ENCODE data around the gene SPINK14. TPM values are rescaled to one million over a fixed set of nuclear protein-coding genes. Genes with fewer than 3 reads are reported as not detected.

The SPINK14 gene
- total RNA-seq, 1 donor from 2014 or later = not detected

DNA sequence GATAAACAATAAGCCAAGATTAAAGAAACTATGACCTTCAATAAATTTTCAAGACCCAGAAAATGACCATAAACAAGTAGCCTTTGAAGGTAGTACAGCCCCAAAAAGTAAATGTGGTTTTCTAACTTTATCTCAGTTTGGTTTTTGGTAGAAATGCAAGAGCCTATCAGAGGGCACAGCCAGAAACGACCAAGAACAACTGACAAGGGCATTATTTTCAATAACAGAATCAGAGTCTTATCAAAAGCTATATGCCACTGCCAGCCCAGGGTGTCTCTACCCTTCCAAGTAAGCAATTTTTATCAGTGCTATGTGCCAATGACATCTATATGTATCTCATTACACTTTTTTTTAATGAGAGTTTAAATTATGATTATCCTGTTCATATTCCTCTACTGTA lies 22.7 kb downstream of the SPINK14 start:
- DNase-seq (ENCODE audit: low spot score in 2 of 2) = no peak
- no peak for FAIRE-seq

DNA sequence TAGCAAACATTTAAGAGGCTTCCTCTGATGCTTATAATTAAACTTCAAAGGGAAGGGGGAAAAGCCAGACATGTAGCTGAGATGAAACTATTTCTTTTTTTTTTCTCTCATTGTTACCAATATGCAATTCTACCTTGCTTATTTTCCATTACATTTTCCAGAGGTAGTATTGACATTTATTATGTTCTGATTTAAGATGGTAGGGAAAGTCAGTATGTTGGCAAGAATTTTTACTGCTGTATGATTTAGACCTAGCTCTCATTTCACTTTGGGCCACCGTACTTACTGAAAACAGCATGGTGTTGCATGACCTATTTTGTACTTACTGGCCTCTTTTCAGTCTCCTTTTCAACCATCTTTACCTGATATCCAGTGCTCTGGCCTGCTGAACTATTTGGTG lies 24.9 kb downstream of the SPINK14 start:
- FAIRE-seq (no peak), DNase-seq (ENCODE audit: low spot score in 2 of 2) (no peak)

DNA sequence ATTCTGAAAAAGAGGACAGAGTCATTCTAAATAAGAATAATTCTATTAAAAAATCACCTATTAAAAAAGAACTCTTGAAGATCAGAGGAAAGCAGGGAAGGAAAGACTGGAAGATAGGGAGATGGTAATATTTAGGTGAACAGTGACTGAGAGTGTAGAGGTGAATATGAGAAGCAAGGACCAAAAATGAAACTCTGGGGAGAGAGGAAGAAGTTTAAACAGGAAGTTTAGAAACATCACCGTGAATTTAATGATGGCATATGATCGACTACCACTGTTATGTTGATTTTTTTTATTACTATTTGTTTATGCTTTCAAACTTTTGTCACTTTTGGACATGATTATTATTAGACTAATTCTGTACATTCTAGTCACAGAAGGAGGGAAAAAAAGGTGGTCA lies 32.8 kb downstream of the SPINK14 start:
- FAIRE-seq = no peak
- DNase-seq (ENCODE audit: low spot score in 2 of 2) = no peak

DNA sequence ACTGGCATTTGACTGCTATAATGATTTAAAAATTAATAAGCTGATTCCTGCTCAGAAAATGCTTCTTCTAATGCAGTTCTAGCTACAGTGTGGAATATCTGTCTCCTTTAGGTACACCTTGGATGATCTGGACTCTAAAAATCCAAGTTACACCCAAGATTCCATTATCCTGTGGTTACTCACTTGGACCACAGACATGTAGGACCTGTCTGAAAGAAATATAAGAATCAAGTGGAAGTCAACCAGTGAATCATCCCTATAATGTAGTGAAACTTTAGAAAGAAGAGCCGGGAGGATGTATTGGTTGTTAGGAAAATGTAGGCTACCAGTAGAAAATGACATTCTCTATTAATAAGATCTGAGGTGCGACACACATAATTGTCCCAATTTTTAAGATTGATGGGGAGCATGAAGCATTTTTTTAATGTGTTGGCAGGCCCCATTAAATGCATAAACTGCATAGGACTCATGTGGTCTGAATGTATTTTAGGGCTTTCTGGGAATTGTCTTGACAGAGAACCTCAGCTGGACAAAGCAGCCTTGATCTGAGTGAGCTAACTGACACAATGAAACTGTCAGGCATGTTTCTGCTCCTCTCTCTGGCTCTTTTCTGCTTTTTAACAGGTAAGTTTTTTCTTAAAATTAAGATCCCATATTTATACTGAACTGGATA lies 34.3 kb downstream of the SPINK14 start, which contains the start of gene SPINK6:
Gene SPINK6, plus strand, starts transcription at position 512 of the 673 bp plus-strand sequence. Its CDS starts 55 bp downstream, at position 567.
- DNase-seq (ENCODE audit: low spot score in 2 of 2) (no peak), FAIRE-seq (no peak)

DNA sequence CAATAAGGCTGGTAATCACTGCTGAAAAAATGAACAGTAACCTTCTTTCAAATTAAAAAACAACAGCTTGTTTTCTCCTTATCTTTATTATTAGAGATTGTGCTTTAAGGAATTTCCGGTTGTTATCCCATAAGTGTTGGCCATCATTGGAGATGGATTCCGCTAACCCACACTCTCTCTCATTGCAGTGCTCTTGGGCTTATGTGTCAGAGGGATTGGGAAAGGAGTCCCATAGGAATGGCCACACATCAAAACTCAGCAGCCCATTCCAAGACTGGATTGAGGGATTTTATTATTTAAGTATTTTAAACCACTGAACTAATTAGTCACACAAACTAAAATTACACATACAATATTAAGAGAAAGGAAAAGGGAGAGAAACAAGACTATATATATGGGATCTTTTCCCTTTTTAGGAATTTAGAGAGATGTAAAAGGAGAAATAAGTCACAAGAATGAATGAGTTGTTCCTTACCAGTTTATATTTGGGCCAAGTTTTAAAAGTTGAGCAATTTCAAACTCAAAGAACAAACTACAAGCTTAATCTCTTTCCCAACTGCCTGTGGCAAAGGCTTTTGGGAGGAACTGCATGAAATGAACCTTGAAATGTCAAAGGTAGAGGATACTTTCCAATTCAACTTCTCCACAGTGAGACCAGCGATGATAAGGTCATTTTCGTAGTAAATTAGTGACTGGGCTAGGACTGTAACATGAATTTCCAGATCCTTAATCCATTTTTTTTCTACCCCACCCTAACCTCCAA lies 36.9 kb downstream of the SPINK14 start:
- FAIRE-seq (no peak), DNase-seq (ENCODE audit: low spot score in 2 of 2) (no peak)

DNA sequence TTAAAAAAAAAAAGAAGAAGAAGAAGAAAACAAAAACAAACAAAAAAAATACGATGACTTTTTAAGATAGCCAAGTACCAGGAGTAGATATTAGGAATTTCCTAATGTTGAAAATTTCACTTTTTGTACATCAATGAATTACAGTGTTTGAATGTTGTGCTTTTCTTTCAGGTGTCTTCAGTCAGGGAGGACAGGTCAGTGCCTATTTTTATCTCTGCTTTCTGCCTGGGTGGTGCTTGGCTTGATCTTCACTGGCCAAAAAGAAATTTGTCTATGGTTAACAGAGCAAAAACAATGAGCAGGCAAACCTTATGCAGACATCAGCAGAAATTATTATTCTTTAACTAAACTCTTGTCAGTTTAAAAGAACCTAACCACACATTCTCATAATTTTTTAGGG lies 37.5 kb downstream of the SPINK14 start:
- FAIRE-seq (no peak), DNase-seq (ENCODE audit: low spot score in 2 of 2) (no peak)

DNA sequence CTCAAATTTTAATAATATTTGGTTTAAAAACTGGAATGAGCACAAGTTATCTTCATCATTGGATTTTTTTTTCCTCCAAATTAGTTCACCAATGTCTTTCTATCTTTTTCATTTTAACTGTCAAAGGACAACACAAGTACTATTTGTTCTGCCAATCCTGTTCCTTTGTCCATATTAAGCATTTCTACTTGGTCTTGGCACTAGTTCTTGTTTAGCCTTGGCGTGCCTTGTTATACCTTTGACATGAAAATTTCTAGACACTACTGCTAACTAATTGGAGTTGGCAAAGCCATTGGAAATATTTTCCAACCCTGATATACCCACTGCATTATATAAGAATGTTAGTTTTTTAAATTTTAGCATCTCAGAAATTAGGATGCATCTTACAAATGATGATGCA lies 38.3 kb downstream of the SPINK14 start:
- FAIRE-seq (no peak), DNase-seq (ENCODE audit: low spot score in 2 of 2) (no peak)

DNA sequence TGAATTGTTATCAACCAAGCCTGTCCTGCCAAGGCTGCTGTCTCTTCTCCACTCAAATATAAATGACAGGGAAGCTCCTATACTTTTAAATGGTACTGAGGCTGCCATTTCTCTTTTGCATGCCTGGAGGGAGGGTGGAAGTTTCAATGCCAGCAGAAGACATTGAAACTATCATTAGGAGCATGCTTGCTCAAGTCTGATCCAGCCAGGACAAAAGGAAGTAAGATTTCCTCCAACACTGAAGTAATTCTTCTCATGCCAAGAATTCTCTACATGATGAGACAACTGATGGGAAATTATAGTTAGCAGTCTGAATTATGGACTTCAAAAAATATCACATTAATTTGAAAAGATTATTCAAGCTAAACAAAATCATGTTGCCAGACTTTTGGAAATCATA lies 39.9 kb downstream of the SPINK14 start:
- FAIRE-seq = peak; percentile 6
- no peak for DNase-seq (ENCODE audit: low spot score in 2 of 2)

DNA sequence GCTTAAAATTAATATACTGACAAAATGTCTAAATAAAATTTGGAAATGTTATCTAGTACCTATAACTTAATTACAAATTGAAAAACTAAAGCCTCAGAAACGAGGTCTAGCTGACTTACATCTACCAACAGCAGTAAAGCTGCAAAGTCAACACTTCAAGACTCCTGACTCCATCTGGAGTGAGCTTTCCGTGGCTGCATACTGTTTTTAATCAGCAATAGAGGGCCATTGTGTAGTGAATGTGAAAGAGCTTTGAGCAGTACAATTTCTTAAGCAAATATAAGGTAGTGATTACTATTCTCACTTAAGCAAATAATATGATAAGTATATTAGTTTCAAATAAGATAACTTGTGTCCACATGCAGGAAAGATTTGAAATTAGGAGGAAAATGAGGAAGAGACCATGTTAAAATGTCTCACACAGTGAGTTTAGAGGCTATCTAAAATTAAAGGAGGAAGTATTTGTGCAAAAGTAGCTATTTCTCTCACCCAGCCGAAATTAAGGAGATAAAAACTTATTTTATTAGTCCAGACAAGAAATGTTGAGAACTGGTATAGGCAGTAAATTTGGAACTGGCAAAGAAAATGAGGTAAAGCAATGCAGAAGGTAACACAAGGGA lies 40.9 kb downstream of the SPINK14 start:
- no peak for FAIRE-seq
- no peak for DNase-seq (ENCODE audit: low spot score in 2 of 2)

DNA sequence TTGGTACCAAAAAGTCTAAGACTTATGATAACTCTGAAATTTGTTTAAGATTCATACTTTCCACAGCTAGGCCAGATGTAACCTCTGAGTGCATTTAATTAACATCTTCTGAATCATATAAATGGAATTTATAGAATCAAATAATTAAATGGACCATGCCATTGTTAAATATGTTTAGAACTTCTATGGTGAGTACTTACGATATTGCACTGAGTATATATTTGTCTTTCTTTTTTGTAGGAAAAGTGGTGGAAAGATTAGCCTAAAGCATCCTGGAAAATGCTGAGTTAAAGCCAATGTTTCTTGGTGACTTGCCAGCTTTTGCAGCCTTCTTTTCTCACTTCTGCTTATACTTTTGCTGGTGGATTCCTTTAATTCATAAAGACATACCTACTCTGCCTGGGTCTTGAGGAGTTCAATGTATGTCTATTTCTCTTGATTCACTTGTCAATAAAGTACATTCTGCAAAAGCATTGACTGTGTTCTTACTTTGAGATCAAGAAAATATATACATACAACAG lies 46.4 kb downstream of the SPINK14 start:
- FAIRE-seq = no peak
- DNase-seq (ENCODE audit: low spot score in 2 of 2) = no peak

DNA sequence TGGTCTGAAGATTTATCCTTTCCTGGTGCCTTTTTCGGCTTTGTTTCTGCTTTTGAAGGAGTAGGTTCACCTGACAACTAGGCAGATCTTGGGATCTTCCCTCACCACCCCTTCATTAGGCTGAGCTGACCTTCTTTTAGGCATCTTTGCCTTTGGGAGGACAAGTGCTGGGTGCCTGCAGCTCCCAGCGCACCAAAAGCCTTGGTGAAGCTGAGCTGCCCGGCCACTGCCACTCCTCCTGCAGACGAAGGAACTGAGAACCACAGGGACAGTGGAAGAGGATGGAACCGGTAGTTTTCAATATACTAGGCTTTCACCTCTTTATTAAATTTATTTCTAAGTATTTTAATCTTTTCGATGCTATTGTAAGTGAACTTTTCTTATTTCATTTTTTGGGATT lies 53.2 kb downstream of the SPINK14 start:
- DNase-seq (ENCODE audit: low spot score in 2 of 2) (no peak), FAIRE-seq (no peak)

DNA sequence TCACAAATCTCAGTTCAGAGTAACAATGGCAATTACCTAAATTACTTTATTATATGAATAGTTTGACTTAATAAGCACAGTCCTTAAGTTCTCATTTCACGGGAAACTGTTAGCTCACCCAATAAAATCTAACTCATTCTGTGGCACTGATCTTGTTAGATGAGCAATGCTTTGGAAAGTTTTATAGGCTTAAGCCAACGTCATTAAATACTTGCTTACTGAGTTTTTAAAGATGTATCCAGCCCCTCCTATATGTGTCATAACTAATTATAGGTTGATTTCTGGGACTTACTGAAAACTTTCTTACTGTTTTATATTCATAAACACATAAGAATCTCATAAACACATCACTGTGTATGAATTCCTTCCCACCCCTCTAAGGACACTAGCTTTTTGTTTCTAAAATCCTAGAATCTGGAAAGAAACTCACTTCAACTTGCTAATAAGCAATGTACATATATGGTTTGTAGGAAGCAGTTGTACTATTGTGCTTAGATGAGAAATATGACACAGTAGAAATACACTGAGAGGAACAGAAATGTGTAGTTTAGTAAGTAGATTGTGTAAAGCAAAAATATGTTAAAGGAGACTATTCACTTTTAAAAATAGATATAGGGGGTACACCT lies 55.9 kb downstream of the SPINK14 start:
- DNase-seq (ENCODE audit: low spot score in 2 of 2) = no peak
- no peak for FAIRE-seq

Small RNAs within 50 kb of the gene (small RNA-seq; reads per million reads assigned to genes)
- not detected for gene HMGN1P16

Other genes starting within 250 kb of the SPINK14 start
- gene SPINK5, start 104.6 kb upstream of the SPINK14 start, total RNA-seq = not detected
- not detected for gene SPINK6, start 34.5 kb downstream of the SPINK14 start, total RNA-seq
- not detected for gene MARCOL, start 70.0 kb downstream of the SPINK14 start, total RNA-seq
- not detected for gene SPINK13, start 100.2 kb downstream of the SPINK14 start, total RNA-seq
- gene SPINK7, start 143.9 kb downstream of the SPINK14 start, total RNA-seq = not detected
- gene SPINK9, start 167.0 kb downstream of the SPINK14 start, total RNA-seq = not detected
- gene FBXO38, start 215.4 kb downstream of the SPINK14 start, total RNA-seq = 86.8 TPM

All from frontal cortex (tissue), 4 donors.